IPS-15b (cell line): ENCODE results near the gene SCN1B.

Experiments used
- H3K27me3 ChIP-seq: one replicate; pipeline ENCODE4 v1.6.1; 2013; ENCODE audit warnings: low read length; ENCODE audit not compliant: control insufficient read depth, insufficient read depth
- H3K36me3 ChIP-seq: one replicate; pipeline ENCODE4 v1.6.1; 2013; ENCODE audit warnings: low read length; ENCODE audit not compliant: control insufficient read depth, insufficient read depth
- H3K4me1 ChIP-seq: one replicate; pipeline ENCODE4 v1.6.1; 2013; ENCODE audit warnings: mild to moderate bottlenecking, low read length; ENCODE audit not compliant: control insufficient read depth, insufficient read depth
- H3K4me3 ChIP-seq: one replicate; pipeline ENCODE4 v1.5.1; 2013; ENCODE audit warnings: low read depth, low read length
- H3K9ac ChIP-seq: one replicate; pipeline ENCODE4 v1.6.1; 2013; ENCODE audit warnings: low read depth, mild to moderate bottlenecking, low read length
- H3K9me3 ChIP-seq: one replicate; pipeline ENCODE4 v1.6.1; 2013; ENCODE audit warnings: mild to moderate bottlenecking, low read length; ENCODE audit not compliant: control insufficient read depth, insufficient read depth

Gene SCN1B

DNA sequence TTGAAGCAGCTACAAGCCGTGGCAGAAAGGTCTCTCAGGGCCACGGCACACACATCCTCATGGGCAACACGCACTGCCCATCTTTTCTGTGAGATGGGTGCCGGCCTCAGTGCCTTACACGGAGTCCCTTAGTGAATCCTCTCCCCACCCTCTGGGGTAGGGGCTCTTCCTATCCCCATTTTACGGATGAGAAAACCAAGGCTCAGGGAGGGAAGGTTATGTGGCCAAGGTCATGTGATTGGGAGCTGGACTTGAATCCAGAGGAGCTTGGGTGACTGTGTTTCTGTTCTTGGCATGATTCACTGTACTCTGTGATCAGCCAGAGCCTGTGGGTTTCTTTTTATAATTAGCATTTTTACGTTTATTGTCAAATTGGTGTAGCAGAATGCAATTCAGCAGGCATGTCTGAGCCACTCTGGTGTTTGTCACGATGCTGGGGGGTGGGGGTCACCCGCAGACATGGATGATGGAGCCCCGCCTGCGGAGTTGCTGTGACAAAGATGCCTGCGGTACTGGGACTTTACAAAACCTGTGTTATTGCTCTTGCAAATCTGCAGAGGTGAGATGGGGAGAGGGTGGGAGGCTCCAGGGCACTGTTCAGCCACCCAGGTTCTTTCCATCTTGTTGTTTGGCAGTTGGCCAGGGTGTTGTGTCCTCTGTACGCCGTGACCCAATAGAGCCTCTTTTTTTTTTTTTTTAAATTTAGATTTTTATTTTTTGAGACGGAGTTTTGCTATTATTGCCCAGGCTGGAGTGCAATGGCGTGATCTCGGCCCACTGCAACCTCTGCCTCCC, 4.5 kb downstream of the SCN1B start:
- Histone ChIP-seq H3K27me3 (peaks cover 14% of the 10 kb centered on the region), H3K9me3 (no peaks in the 10 kb centered on the region)

GRCh38 chr19:35037716-35038622, 7.7 kb downstream of the SCN1B start:
- H3K36me3 ChIP-seq = peaks cover 14% of the 10 kb centered on the region
- no peak overlapping the region for H3K4me3 ChIP-seq
- H3K4me1 ChIP-seq = peaks cover 4% of the 10 kb centered on the region
- no peaks in the 10 kb centered on the region for H3K9me3 ChIP-seq
- H3K9ac ChIP-seq = no peak overlapping the region
- H3K27me3 ChIP-seq = no peaks in the 10 kb centered on the region

More for the DNA sequence above, 4.5 kb downstream of the SCN1B start:
- no peak overlapping the region for H3K4me3 ChIP-seq
- no peak overlapping the region for H3K9ac ChIP-seq
- H3K4me1 ChIP-seq = peaks cover 6% of the 10 kb centered on the region
- H3K36me3 ChIP-seq = peaks cover 14% of the 10 kb centered on the region

DNA sequence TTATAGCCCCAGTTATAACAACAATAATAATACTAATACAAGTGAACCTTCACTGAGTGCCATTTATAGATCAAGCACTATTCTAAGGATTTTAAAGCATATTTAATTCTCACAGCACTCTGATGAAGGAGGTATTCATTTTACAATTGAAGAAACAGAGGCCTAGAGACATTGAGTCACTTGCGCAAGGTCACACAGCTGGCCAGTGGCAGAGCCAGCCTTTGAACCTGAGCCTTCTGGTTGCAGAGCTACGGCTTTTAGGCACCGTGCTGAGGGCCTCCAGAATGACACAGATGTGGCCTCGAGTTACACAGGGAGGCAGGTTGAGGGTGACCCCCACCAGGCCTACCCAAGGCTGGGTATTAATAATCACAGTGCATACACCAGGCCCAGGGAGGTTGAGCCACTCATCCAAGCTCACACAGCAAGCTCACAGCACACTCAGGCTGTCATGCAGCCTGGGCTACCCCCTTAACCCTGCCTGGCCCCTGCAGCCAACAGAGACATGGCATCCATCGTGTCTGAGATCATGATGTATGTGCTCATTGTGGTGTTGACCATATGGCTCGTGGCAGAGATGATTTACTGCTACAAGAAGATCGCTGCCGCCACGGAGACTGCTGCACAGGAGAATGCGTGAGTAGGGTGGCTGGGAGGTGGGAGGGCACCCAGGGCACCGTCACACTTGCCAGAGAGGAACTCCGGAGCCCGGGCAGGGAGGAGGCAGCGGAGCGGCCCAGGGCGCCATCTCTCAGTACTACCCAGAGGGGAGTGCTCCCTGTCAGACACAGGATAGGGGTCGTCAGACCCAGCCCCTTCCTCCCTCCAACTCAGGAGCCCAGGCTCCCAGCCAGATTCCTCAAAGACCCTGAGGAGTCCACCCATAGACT, 8.6 kb downstream of the SCN1B start:
- peaks cover 8% of the 10 kb centered on the region for H3K36me3 ChIP-seq
- H3K9me3 ChIP-seq = no peaks in the 10 kb centered on the region
- H3K4me1 ChIP-seq = peaks cover 4% of the 10 kb centered on the region
- peak overlapping the region; percentile 37 for H3K4me3 ChIP-seq
- no peaks in the 10 kb centered on the region for H3K27me3 ChIP-seq
- no peak overlapping the region for H3K9ac ChIP-seq

DNA sequence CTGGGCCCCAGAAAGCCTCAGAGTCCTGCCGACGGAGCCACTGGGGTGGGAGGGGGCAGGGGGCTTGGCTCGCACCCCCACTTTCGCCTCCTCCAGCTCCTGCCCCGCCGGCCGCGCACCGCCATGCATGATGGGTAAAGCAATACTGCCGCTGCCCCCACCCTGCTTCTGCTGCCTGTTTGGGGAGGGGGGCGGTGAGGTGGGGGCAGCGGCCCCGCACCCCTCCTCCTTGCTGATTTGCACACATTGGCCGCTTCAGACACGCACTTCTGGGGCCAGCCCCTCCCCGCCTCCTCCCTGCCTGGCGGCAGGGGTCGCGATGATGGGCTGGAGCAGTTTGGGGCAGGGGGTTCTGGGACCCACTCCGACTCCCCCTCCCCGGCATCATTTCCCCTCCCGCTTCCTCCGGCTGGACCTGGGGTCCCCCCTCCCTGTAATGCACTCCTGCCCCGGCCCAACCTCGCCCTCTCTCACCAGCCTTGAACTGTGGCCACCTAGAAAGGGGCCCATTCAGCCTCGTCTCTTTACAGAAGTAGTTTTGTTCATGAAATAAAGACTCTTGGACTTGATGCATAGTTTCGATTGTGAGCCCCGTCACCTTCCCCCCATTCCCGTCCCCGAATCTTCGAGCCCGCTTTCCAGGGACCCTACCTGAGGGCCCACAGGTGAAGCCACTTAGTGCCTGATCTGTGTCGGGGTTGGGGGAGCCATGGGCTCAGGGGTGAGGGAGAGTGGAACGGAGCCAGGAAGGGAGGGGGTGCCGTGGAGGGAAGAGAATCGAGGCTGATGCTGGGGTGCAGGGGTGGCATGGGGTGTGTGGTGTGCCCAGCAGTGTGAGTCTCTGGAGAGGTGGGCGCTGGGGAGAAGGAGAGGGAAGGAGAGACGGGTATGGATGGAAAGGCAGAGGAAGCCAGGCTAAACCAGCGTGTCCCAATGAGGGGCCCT, 9.9 kb downstream of the SCN1B start:
- Histone ChIP-seq H3K4me1 (peaks cover 13% of the 10 kb centered on the region), H3K4me3 (peak overlapping the region; percentile 53), H3K9ac (peak overlapping the region; percentile 60)

GRCh38 chr19:35040826-35041547, 10.7 kb downstream of the SCN1B start:
- Histone ChIP-seq H3K9ac (peak overlapping the region; percentile 60), H3K4me3 (peak overlapping the region; percentile 53)

More for the DNA sequence above, 9.9 kb downstream of the SCN1B start:
- H3K36me3 ChIP-seq = no peaks in the 10 kb centered on the region
- H3K27me3 ChIP-seq = no peaks in the 10 kb centered on the region
- no peaks in the 10 kb centered on the region for H3K9me3 ChIP-seq

GRCh38 chr19:35041548-35042055, 11.3 kb downstream of the SCN1B start, which contains the start of gene HPN:
HPN (plus strand) TSS chr19:35041721; CDS start chr19:35042507, 786 bp downstream.
- Histone ChIP-seq H3K4me3 (peak within 1 kb of the TSS; percentile 77), H3K36me3 (no peaks in the 10 kb centered on the region), H3K9ac (peak within 1 kb of the TSS; percentile 73)

More at GRCh38 chr19:35040826-35041547, 10.7 kb downstream of the SCN1B start:
- Histone ChIP-seq H3K9me3 (no peaks in the 10 kb centered on the region), H3K27me3 (no peaks in the 10 kb centered on the region), H3K4me1 (peaks cover 15% of the 10 kb centered on the region), H3K36me3 (no peaks in the 10 kb centered on the region)

GRCh38 chr19:35042056-35042730, 11.9 kb downstream of the SCN1B start:
- peaks cover 15% of the 10 kb centered on the region for H3K4me1 ChIP-seq
- H3K9ac ChIP-seq = peak overlapping the region; percentile 73
- H3K36me3 ChIP-seq = no peaks in the 10 kb centered on the region
- peak overlapping the region; percentile 77 for H3K4me3 ChIP-seq
- H3K9me3 ChIP-seq = no peaks in the 10 kb centered on the region
- H3K27me3 ChIP-seq = no peaks in the 10 kb centered on the region

More at GRCh38 chr19:35041548-35042055, 11.3 kb downstream of the SCN1B start, which contains the start of gene HPN:
- no peaks in the 10 kb centered on the region for H3K27me3 ChIP-seq
- H3K4me1 ChIP-seq = peaks cover 15% of the 10 kb centered on the region
- H3K9me3 ChIP-seq = no peaks in the 10 kb centered on the region

DNA sequence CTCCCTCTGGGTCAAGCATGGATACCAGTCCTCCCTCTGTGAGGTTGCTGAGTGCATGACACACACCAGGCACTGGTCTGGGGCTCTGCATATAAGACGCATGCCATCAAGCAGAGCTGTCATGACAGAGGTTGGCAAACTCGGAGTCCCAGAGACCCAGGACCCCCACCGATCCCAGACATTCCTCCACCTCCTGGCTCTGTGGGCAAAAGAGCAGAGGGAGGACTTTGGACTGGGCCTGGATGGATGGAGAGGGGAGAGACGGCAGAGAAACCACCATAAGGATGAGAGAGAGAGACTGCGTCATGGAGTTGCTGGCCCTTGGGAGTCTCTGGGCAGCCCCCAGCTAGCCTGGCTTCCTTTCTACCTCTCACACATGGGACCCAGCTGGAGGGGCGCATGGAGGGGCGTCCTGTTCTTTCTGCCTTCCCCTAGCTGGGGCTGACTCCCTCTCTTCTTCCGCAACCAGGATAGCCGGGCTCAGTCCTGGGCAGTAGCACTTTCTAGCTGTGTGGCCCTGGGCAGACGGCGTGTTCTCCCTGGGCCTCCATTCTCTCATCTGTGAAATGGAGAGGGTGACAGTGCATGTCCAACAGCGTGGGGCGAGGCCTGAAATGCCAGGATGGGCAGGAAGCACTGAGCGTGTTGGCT, 12.8 kb downstream of the SCN1B start:
- Histone ChIP-seq H3K9ac (no peak overlapping the region), H3K36me3 (no peaks in the 10 kb centered on the region), H3K4me3 (no peak overlapping the region), H3K9me3 (no peaks in the 10 kb centered on the region), H3K4me1 (peaks cover 15% of the 10 kb centered on the region), H3K27me3 (no peaks in the 10 kb centered on the region)

GRCh38 chr19:35043906-35044305, 13.6 kb downstream of the SCN1B start:
- no peaks in the 10 kb centered on the region for H3K9me3 ChIP-seq
- no peak overlapping the region for H3K4me3 ChIP-seq
- no peaks in the 10 kb centered on the region for H3K27me3 ChIP-seq
- H3K9ac ChIP-seq = no peak overlapping the region
- peaks cover 14% of the 10 kb centered on the region for H3K4me1 ChIP-seq
- H3K36me3 ChIP-seq = no peaks in the 10 kb centered on the region
